ENCODE data around the gene ZNF366. TPM values are rescaled to one million over a fixed set of nuclear protein-coding genes. Genes with fewer than 3 reads are reported as not detected.

The ZNF366 gene
- total and polyA plus RNA-seq, 8 donors, result 0.26 to 1.0 (median 0.52) TPM

DNA sequence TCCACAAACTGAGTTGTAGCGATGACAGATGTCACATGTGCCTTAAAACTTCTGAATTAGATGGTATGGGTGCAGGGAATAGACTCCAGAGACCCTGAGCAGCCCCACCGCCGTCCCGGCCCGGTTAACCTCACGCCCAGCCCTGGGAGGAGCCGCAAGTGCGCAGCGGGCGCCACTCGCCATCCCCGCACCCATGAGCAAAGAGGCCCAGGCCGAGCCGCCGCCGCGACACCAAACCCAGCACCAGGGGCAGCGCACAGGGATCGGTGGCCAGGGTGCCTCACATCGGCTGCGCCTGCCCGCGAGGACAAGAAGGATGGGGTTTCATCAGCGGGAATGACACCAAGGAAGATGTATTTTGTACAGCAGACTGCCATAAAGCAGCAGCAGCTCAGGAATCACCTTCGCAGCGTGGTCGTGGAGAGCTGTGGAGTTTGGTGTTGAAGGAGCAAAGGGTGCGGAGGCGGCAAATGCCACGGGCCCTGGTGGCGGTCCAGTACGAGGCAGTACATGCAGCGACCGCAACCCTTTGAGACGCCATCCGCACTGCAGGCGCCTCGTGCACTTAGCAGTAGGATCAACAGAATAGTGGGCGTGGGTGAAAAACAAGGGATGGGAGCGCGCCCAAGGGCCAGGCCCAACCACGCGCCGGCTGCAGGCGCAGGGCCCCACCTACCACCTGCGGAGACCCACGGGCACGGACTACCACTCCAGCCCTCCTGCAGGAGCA is 89.7 kb downstream of the ZNF366 start:
- no peak for ATAC-seq
- H3K9me3 ChIP-seq, result no peaks in the 10 kb centered on the region
- intact Hi-C loops (cut with DNase I), result no loop called here
- H3K36me3 ChIP-seq, result no peaks in the 10 kb centered on the region
- TF ChIP-seq, protein P1, sequence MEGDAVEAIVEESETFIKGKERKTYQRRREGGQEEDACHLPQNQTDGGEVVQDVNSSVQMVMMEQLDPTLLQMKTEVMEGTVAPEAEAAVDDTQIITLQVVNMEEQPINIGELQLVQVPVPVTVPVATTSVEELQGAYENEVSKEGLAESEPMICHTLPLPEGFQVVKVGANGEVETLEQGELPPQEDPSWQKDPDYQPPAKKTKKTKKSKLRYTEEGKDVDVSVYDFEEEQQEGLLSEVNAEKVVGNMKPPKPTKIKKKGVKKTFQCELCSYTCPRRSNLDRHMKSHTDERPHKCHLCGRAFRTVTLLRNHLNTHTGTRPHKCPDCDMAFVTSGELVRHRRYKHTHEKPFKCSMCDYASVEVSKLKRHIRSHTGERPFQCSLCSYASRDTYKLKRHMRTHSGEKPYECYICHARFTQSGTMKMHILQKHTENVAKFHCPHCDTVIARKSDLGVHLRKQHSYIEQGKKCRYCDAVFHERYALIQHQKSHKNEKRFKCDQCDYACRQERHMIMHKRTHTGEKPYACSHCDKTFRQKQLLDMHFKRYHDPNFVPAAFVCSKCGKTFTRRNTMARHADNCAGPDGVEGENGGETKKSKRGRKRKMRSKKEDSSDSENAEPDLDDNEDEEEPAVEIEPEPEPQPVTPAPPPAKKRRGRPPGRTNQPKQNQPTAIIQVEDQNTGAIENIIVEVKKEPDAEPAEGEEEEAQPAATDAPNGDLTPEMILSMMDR (IDR thresholded peaks at IDR 0.05), result no peak
- 88 to 92% methylated on average over 48 of the region's 48 CpGs for WGBS, 2 donors
- H3K4me1 ChIP-seq, result no peaks in the 10 kb centered on the region
- H3K27ac ChIP-seq, result no peak overlapping the region
- no peak overlapping the region for H3K4me3 ChIP-seq
- no peak for FAIRE-seq
- H3K27me3 ChIP-seq, result no peaks in the 10 kb centered on the region
- DNase-seq, result peak in 1 of 6 donors; percentile 50

DNA sequence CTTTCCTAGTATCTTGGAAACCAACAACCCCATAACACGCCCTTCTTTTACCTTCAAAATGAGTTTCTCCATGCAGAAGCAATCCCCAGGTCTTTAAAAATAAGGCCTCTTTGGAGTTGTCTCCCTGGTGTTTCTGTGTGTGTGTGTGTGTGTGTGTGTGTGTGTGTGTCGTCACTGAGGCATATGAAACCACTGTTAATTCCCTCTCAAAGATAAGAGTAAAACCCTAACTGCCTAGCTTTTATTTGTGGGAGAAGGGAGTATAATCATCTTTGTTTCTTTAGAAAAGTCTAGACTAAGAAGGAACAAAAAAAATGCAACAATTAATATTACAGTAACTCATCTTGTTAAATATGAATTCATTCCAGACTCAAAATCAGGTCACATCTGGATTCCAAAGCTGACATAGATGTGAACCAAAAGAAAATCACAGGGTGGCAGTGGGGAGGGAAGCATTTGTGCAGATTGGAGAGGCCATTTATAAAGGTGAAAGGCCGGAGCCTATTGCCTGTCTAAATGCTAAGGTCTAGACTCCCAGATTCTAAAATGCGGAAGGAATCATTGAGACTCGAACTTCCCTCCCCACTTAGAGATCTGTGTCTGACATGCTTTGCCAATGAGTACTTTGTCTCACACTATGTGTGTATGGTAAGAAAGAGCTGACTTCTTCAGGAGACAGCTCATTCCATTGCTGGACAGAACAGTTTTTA is 91.4 kb downstream of the ZNF366 start:
- intact Hi-C loops (cut with DNase I), result no loop called here
- WGBS, 2 donors, result 84 to 86% methylated on average over 5 of the region's 5 CpGs
- Histone ChIP-seq H3K9me3 (no peaks in the 10 kb centered on the region), H3K4me3 (no peak overlapping the region), H3K27ac (no peak overlapping the region), H3K36me3 (no peaks in the 10 kb centered on the region), H3K27me3 (no peaks in the 10 kb centered on the region), H3K4me1 (no peaks in the 10 kb centered on the region)
- ATAC-seq (no peak), FAIRE-seq (no peak), DNase-seq (no peak)
- TF ChIP-seq, protein P1 (IDR thresholded peaks at IDR 0.05), result no peak

DNA sequence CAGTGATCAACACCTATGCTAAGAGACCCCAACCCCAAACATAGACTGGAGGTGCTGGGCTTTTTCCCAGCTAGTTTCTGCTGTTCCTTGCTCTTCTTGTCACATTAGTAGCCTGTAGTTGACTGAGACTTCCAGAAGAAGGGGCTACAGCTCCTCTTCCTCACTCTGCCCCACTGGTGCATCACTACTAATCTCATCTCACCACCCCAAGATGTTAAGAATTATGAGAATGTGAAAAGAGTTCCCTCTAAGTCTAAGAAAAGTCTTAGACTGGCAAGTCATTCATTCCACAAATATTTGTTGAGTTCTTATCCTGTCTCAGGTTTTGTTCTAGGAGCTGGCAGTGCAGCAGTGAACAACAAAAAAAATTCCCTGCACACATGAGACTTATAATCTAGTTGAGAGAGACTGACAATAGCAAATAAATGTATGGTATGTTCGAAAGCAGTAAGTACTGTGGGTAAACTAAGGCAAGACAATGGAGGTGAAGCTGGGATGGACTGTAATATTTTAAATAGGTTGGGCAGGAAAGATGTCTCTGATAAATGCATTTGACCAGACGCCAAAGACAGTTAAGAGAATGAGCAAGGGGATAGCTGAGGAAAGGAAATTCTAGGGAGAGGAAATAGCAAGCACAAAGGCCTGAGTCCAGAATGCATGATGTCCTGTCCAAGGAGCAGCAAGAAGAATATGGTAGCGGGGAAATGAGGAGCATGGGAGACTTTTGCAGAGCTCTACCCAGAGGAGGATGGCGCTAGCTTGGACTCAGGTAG is 94.7 kb downstream of the ZNF366 start:
- no peak for ATAC-seq
- no peaks in the 10 kb centered on the region for H3K27me3 ChIP-seq
- intact Hi-C loops (cut with DNase I), result no loop called here
- H3K27ac ChIP-seq, result no peak overlapping the region
- WGBS, 2 donors, result 73 to 76% methylated on average over 4 of the region's 4 CpGs
- DNase-seq, result no peak
- no peak for FAIRE-seq
- H3K9me3 ChIP-seq, result no peaks in the 10 kb centered on the region
- H3K36me3 ChIP-seq, result no peaks in the 10 kb centered on the region
- H3K4me3 ChIP-seq, result no peak overlapping the region
- TF ChIP-seq, protein P1 (IDR thresholded peaks at IDR 0.05), result no peak
- H3K4me1 ChIP-seq, result no peaks in the 10 kb centered on the region

DNA sequence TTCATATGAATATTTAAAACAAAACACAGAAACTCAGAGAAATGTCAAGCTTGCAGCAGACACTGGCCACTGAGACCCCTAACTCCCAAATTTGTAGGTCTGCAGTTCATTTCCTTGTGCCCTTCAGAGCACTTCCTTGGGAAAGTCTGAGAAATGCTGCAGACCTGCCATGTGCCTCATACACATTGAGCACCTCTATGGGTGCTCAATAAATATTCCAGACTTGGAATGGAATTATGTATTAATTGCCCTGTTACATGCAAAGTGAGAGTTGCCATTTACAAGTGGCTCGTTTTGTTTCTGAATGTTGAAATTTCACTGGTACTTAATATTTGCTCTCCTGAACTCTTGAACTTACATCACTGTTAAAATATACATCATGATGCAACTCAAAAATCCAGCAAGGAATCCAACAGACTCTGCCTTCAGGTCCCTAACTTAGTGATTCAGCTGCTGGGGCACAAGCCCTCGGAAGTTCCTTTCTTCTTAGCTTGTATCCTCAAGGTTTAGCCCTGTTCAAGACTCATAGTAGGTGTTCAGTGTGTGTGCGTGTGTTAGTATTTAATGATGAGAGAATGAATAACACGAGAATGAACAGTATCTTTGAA is 96.4 kb downstream of the ZNF366 start:
- ATAC-seq, result no peak
- 72 to 77% methylated on average over 4 of the region's 4 CpGs for WGBS, 2 donors

More for the DNA sequence above, 96.4 kb downstream of the ZNF366 start:
- DNase-seq (no peak), FAIRE-seq (no peak)
- intact Hi-C loops (cut with DNase I), result no loop called here
- no peaks in the 10 kb centered on the region for H3K4me1 ChIP-seq
- no peaks in the 10 kb centered on the region for H3K27me3 ChIP-seq
- no peak overlapping the region for H3K4me3 ChIP-seq
- H3K27ac ChIP-seq, result no peak overlapping the region
- H3K9me3 ChIP-seq, result no peaks in the 10 kb centered on the region
- H3K36me3 ChIP-seq, result no peaks in the 10 kb centered on the region
- TF ChIP-seq, protein P1 (IDR thresholded peaks at IDR 0.05), result no peak

Measured in pancreas (tissue), 10 donors.